ENCODE data around the gene SNX33.
"Not testable (repeated sequence)": the region's sequence is repeated elsewhere in the genome, so short reads cannot be mapped to it uniquely, and the experiment has no call there.

SNX33 gene, protein sequence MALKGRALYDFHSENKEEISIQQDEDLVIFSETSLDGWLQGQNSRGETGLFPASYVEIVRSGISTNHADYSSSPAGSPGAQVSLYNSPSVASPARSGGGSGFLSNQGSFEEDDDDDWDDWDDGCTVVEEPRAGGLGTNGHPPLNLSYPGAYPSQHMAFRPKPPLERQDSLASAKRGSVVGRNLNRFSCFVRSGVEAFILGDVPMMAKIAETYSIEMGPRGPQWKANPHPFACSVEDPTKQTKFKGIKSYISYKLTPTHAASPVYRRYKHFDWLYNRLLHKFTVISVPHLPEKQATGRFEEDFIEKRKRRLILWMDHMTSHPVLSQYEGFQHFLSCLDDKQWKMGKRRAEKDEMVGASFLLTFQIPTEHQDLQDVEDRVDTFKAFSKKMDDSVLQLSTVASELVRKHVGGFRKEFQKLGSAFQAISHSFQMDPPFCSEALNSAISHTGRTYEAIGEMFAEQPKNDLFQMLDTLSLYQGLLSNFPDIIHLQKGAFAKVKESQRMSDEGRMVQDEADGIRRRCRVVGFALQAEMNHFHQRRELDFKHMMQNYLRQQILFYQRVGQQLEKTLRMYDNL

DNA sequence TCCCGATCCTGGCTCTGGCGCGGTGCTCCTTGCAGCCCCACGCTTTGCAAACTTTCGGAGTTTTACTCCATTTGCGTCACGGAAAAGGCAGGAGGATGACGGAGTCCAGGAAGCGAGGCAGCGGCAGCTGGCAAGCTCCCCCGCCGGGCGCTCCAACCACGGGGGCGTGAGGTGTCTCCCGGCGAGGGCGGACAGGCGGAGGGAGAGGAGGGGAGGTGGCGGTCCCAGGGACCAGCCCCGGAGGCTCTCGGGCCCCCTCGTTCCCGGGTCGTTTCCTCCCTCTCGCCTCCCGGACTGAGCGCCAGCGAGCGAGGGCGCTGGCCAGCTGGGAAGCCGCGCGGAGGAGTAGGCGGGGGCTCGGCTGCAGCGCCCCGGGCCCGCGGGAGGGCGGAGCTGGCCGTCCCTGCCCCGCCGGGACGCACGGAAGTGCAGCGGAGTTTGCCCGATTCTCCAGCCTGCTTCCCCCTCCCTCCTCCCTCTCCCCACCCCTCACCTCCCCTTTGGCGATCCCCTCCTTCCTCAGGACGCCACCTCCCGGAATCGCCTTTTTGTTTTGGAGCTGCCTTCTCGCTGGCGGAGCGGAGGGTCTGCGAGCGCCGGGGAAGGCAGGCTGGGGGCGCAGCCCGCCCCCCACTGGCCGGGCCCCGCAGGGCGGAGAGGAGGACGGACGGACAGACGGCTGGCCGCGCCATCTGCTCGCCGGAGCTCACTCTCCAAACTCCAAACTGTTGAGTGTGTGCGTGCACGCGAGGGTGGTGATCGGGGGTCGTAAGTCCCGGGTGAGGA, at the start of gene SNX33:
Gene SNX33, plus strand, starts transcription at position 543 of the 786 bp plus-strand sequence. CDS start 1,191 bp downstream, outside the sequence.
- peak; percentile 81 for DNase-seq

DNA sequence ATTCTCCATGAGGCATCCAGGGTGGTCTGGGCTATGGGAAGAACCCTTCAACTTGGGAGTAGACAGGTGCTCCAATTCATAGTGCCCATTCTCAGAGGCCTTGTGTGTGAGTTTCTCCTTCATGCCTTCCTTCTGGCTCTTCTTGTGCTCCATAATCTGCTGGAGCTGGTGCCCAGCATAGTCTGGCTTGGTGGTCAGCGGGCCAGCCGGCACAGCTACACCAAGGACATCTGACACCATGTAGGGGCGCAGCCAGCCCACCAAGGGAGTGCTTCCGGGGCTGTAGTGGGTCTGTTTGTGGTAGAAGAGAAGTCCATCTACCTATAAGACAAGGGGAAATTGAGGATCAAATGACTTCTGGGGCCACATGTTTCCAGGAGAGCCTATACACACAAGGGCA, 49.4 kb upstream of the SNX33 start:
- no peak for DNase-seq

DNA sequence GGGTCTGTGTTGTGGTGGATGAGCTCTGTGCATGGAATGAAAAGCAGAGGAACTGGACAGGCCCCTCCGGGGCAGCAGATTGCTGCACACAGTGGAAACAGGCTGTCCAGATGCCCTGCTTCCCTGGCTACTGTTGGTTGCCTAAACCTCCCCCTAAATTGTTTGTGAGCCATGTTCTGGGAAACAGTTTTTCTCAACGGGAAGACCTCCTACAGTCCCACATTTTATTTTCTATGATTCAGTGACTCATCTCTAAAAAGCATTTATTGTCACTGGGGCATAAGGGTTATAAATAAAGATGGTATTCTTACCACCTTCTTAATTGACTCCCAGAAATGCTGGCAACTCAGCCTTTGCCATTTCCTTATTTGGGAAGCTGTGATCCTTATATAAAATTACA, 48.3 kb upstream of the SNX33 start:
- DNase-seq, result no peak

DNA sequence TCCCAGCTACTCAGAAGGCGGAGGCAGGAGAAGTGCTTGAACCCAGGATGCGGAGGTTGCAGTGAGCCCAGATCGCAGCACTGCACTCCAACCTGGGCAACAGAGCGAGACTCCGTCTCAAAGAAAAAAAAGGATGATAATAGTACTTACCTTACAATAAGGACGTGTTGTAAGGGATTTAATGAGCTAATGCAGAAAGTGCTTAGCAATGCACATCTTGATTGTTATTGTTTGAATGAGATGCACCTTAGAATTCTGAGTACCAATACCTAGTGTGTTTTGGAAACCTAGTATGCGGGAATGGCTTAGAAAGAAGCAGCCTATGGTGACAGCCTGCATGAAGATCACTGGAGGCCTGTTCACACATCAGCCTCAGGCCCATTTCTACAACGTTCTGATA, 41.7 kb upstream of the SNX33 start:
- DNase-seq, result no peak

DNA sequence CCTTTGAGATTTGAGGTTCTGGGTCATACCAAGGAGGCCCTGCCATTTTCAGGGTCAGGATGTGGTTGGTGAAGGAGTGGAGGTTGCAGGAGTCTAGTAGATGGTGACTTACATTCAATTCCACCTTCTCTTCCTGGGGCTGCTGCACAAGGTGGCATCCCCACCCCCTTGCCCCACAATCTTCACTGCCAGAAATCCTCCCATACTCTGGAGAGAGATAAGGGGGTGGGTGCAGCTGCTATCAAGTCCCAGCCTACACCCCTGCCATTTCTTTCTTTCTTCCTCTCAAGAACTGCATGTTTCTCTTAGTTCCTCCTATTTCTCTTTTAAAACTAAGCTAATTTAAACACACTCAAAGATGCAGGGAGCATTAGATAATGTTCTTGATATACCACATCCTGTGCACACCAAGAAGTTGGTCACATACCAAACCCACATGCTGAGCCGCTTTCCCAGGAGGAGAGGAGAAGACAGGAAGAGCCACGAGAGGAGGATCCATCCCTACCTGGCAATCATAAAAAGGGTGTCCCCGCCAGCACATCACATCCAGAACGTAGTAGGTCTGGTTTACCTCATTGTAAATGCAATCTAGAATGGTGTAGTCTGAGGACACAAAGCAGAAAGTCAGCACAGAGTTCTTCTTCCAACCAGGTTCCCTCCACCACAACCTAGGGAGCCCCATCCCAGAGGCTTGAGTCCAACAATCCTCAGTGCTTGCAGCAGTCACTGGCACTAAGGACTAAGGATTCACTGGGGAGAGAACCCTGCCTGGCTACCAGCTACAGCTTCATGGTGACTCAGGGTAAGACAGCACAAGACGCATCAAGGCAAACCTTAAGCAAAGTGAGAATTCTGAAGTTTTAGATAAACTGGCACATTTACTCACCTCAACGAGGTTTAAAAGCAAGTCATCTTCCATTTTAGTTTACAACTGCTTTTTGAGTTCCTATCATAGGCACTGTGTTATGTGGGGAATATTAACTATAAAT, 40.7 kb upstream of the SNX33 start:
- DNase-seq, result no peak

DNA sequence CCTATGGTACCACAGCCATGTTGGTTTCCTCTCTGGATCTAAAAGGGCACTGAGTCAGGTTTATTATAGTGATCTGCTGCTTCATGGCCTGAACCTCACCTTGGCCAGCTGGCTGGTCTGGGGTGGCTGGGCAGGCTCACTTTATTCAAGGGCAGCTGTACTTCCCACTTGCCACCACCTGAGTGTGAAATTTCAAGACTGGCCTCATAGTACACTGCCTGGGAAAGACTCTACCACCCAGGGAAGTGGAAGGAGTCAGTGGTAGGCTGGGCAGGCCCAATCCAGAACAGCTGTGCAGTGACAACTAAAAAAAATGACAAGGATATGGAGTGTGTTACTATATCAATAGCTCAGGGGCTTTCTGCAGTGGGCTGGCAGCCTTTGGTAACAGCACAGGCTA, 30.9 kb upstream of the SNX33 start:
- no peak for DNase-seq

DNA sequence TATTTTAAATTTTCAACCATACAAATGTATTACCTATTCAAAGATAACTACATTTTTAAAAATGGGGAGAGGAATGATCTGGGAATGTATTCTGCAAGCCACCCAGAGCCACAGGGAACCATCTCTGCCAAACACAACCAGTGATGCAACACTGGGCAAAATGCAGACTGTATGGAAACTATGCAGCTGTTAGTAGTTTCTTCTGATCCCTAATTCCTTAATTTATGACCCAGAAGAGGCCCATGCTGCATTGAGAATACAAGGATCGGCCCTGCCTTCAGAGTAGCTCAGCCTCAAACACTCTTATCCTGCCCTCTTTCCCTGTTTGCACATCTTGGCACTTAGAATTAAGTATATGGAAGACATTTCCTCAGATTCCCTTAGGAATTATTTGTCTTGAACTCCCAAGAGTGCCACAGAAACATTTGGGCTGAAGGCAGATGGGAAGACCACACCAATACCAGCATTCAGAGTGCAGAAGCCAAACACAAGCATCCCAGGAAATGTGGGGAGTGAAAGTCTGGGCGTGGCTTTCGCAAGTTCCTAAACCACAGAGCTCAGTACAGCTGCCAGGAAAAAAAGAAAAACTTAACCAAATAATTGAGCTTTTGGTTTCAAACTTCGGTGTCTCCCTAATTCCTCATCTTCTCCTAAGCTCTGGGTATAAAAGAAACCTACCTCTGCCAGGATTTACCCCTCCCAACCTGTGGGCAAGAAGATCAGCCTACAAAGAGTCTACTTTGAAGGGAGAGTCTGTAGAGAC, 27.5 kb upstream of the SNX33 start:
- no peak for DNase-seq

DNA sequence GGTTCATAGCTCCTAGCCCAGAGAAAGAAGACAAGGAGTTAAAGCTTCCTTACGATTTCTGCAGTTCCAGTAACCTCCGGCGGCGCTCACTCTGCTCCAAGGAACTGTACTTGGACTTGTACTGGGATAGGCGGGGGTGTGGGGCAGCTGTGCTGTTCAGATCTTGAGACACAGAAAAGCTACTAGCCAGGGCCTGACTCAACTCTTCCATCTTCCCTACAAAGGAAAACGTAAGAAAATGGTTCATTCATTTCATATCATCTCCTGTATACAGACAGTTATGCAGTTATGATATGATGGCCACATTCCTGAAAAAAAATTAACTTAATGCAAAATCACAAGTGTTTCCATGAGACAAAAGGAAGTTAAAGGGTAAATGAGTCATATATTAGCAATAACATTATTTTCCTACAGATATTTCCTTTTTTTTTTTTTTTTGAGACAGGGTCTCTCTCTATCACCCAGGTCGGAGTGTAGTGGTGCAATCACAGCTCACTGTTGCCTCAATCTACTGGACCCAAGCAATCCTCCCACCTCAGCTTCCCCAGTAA, 26.8 kb upstream of the SNX33 start:
- no peak for DNase-seq

DNA sequence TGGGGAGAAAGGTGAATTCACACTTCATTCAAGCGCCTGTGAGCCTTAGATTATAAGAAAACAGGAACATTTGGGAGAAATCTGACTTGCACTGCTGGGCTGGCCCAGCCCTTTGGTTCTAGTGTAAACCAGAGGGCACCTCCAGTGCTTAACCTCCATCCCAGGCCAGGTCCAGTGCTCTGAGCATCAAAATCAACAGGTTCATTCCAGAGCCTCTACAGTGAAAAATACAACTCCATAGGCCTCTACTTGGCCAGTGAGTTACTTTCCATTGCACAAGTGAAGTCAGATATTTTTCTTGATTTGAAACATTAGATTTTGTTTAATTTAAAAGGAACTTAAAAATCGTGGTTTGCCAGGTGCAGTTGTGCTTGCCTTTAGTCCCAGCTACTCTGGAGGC, 25.2 kb upstream of the SNX33 start:
- no peak for DNase-seq

DNA sequence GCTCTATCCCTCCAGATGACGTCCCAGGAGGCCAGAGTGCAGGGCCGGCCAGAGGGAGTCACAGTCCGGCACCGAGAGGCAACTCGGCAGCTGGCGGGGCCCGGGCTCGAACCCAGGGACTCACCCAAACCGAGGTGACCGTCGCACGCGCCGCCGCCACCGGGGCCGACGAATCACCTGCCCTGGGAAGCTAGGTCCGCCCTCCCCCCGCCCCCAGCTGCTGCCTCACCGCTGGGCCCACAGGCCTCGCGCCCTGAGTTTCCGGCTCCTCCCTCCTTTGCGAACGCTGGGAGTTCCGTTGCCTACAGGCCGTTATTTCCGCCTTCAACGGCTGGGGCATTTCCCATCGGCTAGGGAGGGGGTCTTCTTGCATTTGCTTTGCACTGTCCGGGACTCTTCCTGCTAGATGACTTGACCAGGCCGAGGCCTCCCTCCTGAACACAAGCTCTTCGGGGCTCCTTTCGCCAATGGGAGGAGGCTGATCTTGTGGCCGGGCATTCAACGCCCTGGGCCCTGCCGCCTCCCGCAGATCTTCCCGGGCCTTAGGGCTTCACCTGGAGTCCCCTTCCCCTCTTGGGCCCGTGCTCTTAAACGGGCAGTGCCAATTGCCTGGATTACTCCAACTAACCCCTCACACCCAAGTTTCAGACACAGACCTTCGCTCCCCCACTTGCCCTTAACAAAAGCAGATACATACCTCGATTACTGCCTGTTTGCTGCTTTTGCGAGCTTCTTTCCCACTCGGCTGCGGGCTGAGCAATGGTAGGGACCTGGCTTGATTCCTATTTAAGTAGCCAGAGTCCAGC, 22.0 kb upstream of the SNX33 start, which contains the start of gene SNUPN:
Gene SNUPN, minus strand, starts transcription at position 184 of the 806 bp plus-strand sequence. CDS start 4,674 bp downstream, outside the sequence.
- peak; percentile 99 for DNase-seq

DNA sequence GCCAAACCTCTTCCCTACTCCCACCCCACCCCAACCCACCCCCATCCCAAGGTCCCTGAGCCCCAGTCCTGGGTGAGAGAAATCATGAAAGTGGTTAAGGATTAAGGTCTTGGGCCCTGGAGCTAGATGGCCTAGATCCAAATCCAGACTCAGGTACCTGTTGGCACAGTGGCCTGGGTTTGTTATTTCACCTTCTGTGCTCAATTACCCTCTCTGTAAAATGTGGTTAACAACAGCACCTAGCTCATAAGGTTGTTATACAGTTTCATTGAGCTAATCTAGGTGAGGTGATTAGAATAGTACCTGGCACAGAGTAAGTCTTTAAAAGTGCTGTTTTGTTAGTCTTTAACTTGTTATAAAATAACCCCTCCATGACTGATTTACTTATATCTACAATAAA, 15.8 kb upstream of the SNX33 start:
- no peak for DNase-seq

DNA sequence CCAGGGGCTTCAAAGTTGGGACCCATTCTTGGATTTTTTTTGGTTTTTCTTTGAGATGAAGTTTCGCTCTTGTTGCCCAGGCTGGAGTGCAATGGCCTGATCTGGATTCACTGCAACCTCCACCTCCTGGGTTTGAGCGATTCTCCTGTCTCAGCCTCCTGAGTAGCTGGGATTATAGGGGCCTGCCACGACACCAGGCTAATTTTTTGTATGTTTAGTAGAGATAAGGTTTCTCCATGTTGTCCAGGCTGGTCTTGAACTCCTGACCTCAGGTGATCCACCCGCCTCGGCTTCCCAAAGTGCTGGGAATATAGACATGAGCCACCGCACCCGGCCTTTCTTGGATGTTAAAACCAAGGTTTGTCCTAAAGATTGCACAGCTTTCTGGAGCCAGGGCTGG, 13.8 kb upstream of the SNX33 start:
- DNase-seq, result not testable (repeated sequence)

DNA sequence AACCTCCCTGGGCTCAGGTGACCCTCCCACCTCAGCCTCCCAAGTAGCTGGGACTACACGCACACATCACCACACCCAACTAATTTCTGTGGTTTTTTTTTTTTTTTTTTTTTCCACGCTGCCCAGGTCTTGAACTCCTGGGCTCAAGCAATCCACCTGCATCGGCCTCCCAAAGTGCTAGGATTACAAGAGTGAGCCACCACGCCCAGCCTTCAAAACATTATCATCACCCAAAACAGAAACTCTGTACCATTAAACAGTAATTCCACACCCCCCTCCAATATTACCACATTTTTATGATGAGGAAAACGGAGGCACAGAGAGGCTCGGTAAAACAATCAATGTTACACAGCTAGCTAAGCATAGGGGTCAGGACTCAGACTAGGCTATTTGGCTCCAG, 11.7 kb upstream of the SNX33 start:
- DNase-seq, result no peak

DNA sequence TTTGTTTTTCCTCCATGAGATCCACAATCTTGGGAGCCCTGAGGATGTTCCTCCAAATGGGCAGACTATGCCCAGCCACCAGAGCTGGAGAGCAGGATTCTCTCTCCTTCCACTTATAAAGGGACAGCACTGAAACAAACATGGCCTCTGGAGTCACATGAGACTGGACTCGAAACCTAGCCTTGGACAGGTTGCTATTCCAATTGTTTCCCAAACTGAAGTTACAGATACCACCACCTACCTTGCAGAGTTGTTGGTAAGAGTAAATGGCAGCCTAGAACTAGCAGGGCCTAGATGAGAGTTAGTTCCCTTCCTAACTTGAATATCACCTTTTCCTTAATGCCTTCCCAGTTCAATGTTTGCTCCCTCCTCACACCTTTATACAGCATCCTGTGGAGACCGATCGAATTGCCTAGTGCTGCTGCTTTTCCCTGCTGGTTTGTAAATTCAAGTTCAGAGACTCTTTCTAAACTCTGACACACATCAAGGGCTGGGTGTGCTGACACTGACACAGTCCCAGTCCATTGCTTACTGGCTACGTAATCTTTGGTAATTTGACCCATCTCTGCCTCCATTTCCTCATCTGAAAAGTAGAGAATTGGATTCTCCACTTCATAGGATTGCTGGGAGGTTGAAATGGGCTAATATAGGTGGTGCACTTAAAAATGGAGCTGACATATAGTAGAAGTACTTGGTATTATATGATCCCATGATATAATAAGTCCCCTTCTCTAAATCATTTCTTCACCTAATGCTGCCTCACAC, 10.3 kb upstream of the SNX33 start:
- DNase-seq, result no peak

DNA sequence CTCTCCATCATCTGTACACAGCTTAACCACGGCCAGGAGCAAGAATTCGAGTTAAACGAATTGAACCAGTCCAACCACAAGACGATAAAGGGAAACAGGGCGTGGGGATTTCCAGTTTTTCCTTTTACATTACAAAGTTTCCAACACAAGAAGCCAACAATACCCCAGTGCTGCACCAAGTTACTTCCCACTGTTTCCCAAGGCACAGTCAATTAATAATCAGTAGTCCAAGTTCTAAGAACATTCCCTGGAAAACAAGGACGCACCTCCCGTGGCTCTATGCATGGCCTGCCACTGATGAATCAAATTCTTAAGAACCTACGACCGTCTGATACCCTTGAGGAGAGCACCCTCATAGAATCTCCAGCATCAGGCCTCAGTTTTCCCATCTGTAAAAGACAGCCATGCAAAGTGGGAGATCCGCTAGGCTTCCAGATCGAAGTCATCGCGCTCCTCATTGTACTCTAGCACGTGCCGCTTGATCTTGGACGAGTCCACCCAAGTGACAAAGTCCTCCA, 8.5 kb upstream of the SNX33 start:
- no peak for DNase-seq

DNA sequence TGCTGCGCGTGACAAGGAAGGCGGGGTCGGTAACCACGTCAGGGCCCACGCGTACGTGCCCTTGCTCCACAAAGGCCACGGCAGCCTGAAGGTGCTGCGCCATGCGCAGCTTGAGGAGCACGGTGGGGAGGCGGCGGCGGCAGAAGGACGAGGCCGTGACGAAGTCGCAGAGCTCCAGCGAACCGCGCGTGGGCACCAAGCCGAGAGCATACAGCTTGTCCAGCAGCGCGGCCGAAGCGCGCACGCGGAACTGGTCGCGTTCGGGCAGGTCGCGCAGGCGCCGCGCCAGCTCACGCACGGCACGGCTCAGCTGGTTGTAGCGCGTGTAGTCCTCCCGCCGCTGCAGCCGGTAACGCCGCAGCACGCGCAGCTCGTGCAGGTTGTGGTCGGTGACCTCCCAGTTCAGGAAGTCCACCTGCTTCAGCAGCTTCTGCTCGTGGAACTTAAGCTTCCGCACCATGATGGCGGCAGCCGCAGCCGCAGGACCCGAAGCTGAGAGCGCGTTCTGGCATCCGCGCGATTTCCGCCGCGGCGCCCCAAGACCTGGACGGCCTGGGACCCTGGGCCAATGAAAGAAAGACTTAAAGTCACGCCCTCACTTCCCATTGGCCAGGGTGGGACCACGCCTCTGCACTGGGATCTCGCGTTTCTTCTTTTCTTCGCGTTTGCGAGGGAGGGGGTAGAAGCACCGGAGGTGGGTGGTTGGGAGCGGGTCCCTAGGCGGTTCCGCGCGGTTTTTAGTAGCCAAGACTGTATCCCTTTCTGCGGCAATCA, 7.8 kb upstream of the SNX33 start, which contains the start of gene IMP3:
Gene IMP3, minus strand, starts transcription at position 516 of the 774 bp plus-strand sequence. Its CDS starts 56 bp downstream, at position 460.
- peak; percentile 100 for DNase-seq

DNA sequence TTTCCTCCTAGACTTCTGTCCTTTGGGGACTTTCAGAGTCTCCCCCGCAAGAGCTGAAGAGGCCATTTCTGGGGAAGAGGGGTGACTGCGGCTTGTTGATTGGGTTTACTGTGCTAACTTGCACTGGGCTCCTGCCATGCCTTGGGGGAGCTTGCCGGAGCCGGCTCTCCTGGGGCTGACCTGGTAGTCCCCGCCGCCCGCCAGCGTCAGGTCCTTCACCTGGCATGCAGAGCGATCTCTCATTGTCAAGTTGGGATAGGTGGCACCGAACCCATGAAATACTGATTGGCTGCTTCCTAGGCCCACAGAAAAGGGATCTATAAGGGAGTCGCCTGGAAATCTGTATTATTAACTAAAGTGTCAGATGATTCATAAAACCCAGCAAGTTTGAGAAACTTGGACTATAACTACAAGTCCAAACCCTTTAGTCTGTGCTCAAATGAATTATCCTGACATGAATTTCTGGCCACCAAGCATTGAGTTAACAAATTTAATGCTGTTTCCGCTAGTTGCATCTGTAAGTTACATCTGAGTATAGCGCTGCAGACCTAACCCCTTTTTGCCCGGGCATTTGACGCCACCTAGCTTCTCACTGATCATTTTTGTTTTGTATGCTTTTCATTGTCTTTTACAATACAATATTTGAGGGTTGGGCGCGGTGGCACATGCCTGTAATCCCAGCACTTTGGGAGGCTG, 7.1 kb upstream of the SNX33 start:
- peak; percentile 83 for DNase-seq

DNA sequence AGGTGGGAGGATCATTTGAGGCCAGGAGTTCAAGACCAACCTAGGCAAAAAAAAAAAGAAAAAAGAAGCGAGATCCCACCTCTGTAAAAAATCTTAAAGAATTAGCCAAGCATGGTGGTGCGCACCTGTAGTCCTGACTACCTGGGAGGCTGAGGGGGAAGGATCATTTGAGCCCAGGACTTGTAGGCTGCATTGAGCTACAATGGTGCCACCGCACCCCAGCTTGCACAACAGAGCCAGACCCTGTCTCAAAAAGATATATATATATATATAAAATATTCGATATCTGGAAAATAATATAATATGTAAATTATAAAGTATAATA, 6.6 kb upstream of the SNX33 start:
- no peak for DNase-seq
